Stimulated activated CD4-positive, alpha-beta T cell treated with anti-CD3 and anti-CD28 coated beads, Interleukin-1b, Interleukin-23, amount 100 ng/mL, for 4 hours (primary cell): ENCODE measurements around the gene ATAD1.
A peak's percentile ranks its signal among the peaks of the same experiment; 100 is the strongest.
"Not testable (repeated sequence)": the region's sequence is repeated elsewhere in the genome, so short reads cannot be mapped to it uniquely, and the experiment has no call there.

Source experiments
- DNase-seq, 2 donors: peaks; one replicate each; pipeline ENCODE4 v3.0.0-alpha.2; 2020; ENCODE audit warnings: low read depth in 2 of 2

ATAD1 gene

DNA sequence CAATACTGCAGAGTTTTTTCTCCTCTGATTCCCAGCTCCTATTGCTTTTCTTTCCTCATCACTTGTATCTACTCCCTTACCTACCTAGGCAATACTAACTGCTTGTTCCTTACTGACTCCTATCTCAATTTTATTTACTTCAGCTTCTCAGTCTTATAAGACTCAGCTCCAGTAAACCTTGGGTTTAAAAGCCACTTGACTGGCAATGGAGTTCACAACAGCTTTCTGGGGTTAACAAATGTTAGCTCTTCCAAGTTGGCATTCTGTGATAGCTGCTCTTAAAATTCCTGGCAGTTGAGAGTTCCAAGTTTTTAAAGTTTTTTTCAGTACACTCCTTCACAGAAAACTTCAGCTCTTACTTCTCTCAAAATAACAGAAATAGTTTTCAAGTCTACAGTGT lies 14.2 kb downstream of the ATAD1 start:
- DNase-seq: no peak

DNA sequence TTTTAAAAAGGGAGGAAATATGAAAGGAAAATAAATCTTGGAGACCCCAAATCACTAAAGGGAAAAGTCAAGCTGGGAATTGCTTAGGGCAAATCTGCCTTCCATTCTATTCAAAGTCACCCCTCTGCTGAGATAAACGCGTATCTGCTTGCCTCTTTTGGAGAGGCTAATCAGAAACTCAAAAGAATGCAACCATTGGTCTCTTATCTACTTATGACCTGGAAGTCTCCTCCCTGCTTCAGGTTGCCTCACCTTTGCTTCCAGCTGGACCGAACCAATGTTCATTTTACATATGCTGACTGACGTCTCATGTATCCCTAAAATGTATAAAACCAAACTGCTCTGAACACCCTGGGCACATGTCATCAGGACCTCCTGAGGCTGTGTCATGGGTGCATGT lies 14.7 kb downstream of the ATAD1 start:
- no peak for DNase-seq

DNA sequence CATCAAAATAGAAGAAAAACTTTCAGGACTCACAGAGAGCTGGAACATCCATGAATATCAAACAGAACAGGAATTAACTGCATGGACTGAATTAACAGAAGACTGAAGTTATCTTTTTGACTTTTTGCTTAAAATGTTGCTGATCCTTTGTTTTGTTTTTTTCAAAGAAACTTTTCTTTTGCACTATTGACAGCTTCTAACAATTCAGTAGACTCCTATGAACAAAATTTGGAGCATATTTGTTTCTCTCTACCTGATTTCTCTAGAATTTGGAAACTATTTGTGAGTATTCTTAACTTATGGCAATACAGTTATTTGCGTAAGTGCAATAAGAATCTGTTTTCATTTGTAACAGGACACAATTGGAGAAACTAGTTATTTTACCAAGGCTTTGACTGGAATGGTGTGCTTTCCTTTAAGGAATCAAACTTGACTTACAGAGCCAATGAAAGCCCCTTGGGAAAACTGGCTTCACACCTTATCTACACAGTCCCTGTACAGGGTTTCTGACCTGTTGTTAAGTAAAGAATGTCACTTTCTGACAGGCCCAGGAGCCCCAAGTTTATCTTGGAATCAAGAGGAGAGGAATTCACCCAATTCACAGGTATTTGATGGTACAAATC lies 16.1 kb downstream of the ATAD1 start:
- DNase-seq: not testable (repeated sequence)

DNA sequence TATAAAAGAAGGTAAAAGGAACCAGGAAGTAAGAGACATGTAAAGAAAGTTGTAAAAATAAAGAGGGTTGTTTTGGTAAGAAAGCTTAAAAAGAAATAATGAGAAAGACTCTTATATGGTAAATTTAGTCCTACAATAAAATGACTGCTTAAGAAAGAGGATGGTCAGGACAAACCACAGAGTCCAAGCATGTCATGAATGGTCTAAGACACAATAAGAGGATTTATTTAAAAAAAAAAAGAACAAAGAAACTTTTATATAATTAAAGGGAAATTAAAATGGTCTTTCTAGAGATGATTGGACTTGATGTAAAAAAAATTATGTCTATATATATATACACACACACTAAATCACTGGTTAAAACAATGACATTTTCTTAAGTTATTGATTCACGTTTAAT lies 18.2 kb downstream of the ATAD1 start:
- no peak for DNase-seq

DNA sequence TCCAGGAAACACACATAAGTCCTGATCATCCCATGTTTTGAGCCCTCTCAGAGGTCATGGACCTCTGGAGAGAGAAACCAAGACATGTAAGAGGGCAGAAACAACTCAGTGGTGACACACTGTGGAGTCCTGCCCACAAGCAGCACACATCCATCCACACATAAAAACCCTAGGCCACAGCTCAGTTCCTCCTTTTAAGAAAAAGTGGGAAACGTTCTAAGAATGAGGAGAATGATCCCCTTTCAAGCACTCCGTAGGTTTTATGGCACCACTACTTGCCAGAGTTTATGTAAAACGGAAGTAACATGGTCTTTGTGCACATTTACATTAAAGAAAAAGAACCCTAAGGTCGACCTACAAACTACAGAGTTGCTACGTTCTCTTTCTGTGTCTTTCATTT lies 19.9 kb downstream of the ATAD1 start:
- DNase-seq: no peak

DNA sequence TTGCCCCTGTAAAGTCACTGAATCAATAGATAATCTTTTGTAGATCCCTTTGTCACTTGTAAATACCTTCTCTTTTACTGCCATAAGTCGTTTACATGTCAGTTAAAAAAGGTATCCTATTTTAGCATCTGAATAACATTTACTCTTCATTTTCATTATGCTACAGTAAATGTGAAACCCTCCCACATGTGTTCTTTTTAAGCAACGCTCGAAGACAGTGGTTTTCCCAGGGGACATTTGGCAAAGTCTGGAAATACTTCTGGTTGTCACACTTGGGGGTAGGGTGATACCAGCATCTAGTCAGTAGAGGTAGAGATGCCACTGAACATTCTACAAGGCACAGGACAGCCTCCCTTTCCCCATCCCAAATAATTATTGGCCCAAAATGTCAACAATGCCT lies 23.7 kb downstream of the ATAD1 start:
- DNase-seq: no peak

DNA sequence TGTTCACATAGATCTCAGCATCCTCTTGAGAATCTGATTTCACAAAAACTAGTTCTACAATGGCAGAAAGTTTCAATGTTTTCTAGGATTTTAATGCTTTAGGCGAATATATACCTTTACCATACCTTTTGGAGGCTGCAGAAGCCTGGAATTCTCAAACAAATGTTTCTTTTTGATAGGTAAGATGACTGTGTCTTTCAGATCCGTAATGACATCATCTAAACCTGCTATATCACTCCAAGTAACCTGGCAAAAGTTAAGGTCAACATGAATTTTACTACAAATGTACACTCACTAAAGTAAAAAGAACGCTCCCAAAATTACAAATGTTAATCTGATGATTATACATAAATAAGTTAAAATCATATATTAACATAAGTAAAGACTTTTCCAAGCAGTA lies 27.8 kb downstream of the ATAD1 start:
- DNase-seq: no peak

DNA sequence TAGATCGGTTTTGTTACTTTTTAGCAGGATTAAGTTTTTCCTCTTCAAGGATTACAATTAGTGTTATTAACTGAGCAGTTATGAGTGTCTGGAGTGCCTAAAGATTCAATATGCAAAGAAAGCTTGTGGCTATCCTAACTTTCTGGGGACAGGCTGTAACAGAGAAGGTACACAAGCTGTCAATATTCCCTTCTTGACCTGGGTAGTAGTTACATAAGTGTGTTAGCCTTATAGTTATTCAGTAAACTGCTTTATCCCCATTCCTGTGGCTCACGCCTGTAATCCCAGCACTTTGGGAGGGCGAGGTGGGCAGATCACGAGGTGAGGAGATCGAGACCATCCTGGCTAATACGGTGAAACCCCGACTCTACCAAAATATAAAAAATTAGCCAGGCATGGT lies 31.6 kb downstream of the ATAD1 start:
- DNase-seq: no peak

DNA sequence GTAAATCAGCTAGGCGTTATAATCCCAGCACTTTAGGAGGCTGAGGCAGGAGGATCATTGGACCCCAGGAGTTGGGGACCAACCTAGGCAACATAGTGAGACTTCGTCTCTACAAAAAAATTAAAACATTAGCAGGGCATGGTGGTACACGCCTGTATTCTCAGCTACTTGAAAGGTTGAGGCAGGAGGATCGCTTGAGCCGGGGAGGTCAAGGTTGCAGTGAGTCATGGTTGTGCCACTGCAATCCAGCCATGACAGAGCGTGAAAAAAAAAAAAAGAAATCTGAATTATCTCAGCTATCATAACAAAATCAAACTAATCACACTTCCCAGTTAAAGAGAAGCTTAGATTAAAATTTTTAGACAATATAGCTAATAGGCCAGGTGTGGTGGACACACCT lies 35.3 kb downstream of the ATAD1 start:
- no peak for DNase-seq

DNA sequence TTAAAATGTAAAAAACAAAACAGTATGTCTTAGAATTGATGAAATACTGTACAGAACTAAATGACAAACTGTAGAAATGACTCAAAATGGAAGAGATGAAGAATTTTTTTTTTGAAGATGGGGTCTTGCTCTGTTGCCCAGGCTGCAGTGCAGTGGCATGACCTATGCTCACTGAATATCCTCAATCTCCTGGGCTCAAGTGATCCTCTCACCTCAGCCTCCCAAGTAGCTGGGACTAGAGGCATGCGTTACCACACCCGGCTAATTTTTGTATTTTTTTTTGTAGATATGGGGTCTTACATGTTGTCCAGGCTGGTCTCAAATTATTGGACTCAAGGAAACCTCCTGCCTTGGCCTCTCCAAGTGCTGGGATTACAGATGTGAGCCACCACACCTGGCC lies 36.5 kb downstream of the ATAD1 start:
- DNase-seq: no peak

DNA sequence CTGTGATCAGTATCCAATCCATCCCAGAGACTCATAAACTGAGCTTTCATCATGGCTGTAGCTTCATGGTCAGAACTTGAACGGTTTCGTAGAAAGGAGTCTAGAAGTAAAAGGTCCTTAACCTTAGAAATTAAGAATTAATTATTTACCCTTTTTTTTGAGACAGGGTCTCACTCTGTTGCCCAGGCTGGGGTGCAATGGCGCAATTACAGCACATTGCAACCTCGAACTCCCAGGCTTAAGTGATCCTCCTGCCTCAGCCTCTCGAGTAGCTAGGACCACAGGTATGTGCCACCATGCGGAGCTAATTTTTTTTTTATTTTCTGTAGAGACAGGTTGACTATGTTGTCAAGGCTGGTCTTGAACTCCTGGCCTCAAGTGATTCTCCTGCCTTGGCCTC lies 41.7 kb downstream of the ATAD1 start:
- no peak for DNase-seq

DNA sequence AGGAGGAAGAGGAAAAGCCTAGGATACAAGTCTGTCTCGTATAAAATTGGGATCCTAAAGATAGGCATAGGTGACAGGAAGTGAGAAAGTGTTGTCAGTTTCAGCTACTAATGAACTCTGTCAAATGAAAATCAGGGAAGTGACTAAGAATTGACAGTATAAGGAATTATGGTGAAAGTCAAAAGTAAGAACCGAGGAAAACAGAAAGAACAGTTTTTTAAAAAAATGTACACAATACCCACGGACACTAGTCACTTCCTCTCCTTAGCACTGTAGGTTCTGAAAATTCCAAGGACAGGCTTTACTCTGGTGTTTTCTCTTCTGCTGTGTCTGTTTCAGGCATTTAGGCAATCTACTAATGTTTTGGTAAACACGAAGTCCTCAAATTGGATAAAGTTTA lies 42.3 kb downstream of the ATAD1 start:
- no peak for DNase-seq

DNA sequence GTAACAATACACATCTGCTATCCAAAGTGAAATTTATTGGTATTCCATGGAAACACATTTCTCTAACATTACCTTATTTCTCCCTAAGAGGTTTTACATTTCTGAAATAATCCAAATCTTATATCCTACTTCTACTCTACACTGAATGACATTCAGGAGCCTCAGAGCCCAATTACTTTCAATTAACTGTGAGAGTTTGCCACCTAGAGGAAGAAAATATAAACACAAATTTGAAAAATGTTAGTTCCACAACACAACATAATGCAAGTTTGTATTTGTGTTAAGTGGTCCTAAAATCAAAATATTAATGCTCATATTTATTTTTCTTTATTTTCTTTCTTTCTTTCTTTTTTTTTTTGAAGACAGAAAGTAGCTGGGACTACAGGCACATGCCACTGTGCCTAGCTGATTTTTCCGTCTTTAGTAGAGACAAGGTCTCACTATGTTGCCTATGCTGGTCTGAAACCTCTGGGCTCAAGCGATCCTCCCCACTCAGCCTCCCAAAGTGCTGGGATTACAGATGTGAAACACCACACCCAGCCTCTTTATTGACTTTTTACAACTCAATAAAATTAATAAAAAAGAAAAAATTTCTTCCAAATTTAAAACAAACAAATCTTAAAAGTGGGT lies 46.0 kb downstream of the ATAD1 start:
- no peak for DNase-seq

DNA sequence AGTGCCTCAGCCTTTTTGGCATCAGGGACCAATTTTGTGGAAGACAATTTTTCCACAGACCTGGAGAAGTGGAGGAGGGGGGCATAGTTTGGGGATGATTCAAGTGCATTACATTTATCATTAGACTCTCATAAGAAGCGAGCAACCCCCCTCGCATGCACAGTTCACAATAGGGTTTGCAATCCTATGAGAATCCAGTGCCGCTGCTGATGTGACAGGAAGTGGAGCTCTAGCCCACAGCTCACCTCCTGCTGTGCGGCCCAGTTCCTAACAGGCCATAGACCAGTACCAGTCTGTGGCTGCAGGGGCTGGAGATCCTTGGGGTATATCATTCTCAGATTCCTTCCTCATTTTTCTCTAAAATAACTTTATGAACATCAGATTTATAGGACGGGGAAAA lies 50.8 kb downstream of the ATAD1 start:
- DNase-seq: no peak

DNA sequence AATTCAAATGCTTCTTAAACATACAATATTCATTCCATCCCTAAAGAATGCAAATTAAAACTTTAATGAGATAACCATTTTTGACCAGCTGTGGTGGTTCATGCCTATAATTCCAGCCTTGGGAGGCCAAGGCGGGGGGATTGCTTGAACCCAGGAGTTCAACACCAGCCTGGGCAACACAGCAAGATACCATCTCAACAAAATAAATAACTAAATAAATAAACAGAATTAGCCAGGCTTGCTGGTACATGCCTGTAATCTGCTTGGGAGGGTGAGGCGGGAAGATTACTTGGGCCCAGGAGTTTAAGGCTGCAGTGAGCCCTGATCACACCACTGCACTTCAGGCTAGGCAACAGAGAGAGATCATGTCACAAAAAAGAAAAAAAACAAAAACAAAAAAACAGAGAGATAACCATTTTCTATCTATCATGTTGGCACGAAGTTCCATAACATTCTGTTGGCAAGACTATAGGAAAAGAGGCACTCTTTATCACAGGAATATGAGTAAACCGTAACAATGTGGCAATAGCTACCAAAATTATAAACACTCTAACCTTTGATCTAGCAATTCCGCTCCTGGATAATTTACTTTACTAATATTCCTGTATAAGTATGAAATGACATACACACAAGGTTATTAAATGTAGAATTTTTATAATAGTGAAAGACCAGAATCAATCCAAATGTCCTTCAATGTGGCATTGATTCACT lies 52.2 kb downstream of the ATAD1 start:
- DNase-seq: no peak

DNA sequence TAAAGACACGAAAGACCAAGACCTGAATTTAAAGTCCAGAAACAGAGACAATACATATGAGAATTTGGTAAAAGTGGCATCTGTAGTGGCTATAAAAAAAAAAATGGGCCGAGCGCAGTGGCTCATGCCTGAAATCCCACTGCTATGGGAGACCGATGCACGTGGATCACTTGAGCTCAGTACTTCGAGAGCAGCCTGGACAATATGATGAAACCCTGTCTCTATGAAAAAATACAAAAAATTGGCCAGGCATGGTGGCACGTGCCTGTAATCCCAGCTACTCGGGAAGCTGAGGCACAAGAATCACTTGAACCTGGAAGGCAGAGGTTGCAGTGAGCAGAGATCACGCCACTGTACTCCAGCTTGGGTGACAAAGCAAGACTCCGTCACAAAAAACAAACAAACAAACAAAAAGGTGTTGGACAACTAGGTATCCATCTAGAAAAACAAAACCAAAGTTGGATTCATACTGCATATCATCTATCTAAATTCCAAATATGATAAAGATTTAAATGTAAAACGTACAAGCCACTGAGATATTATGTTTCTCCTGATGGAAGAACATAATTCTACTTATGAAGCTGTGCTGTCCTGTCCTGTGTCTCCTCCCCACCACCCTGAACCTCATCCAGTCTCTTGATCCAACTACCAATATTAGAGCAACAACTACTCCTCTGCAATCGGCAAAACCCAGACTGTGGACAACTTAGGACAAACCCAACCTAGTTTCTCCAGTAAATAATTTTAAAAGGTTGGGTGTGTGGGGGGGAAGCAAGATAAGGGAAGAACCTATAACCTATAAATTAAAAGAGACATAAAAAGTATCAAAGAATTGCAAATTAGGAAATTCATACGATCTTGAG lies 53.7 kb downstream of the ATAD1 start:
- DNase-seq: no peak

DNA sequence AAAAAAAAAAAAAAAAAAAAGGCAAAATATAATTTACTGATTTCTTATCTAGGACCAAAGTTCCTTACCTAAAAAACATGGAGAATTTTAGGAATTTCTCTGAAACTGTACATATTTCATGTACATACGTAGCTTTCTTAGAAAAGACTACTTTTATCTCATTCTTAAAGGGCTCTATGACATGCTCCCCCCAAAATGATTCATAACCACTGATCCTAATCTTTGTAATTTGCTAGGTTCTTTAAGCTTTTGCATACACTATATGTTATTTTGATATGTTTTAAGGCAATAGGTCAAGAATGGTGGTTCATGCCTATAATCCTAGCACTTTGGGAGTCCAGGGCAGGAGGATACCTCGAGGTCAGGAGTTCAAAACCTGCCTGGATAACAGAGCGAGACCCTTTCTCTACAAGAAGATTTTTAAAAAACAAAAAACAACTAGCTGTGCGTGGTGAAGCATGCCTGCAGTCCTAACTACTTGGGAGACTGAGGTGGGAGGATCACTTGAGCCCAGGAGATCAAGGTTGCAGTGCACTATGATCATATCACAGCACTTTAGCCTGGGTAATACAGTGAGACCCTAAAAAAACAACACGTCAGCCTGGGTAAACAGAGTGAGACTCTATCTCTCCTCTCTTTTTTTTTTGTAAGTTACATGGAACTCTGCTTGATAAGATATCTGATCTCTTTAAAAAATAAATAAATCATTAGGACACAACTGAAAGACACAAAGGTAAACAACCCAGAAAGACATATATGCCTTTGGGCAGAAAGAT lies 54.8 kb downstream of the ATAD1 start:
- DNase-seq: no peak

DNA sequence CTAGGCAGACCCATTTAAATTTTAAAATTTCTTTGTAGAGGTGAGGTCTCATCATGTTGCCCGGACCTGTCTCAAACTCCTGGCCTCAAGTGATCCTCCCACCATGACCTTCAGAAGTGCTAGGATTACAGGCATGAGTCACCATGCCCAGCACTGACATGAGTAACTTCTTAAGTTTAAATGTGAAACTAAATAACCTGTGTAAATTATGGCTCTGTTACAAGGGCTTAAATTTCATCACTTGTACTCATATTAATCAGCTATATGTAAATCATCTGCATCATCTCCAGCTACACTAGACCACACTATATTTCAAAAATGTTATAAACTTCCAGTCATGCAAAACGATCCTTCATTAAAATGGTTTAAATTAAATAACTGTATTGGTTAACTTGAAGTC lies 56.1 kb downstream of the ATAD1 start:
- DNase-seq: peak; percentile 1 to 9

DNA sequence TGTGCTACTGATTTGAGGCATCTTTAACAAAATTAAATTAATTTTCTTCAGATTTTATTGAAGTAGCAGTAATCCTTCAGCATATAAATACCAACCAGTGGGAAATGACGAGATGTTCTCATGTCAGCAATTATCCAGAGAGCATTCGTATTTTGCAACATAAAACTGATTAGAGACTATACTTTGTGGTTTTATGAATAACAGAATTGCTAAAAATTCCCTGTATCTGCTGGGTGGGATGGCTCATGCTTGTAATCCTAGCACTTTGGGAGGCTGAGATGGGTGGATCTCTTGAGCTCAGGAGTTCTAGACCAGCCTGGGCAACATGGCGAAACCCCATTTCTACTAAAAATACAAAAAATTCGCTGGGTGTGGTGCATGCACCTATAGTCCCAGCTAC lies 56.9 kb downstream of the ATAD1 start:
- no peak for DNase-seq

DNA sequence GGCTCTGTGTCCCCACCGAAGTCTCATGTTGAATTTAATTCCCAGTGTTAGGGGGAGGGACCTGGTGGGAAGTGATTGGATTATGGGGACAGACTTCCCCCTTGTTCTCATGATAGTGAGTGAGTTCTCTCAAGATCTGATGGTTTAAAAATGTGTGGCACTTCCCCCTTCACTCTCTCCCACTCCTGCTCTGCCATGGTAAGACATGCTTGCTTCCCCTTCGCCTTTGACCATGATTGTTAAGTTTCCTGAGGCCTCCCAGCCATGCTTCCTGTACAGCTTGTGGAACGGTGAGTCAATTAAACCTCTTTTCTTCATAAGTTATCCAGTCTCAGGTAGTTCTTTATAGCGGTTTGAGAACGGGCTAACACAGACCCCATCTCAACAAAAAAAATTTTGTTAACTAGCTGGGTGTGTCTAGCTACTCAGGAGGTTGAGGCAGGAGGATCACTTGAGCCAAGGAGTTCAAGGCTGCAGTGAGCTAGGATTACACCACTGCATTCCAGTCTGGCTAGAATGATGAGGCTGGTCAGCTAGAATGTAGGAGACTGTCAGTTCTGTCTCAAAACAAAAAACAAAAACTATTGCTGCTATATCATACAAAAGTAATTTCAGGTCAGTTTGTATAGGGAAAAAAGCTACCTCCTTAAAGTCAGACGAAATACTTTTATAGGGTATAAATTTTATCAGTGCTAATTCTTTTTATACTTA lies 57.7 kb downstream of the ATAD1 start:
- no peak for DNase-seq

DNA sequence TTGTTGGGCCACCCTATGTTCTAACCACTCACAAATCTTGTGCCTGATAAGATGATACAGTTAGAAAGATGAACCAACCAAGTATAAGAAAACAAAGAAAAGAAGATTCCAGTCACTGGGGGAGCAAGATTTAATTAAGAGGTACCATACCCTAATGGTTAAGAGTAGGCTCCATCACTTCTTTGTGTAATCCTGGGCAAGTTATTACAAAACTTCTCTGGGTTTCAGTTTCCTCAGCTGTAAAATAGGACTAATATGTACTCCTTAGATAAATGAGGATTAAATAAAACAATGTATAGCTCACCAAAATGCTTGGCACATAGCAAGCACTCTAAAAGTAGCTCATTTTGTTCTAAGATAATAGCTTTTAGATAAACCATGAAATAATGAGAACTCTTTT lies 58.5 kb downstream of the ATAD1 start:
- DNase-seq: no peak
